GM23248 (cell line): ENCODE data around the gene SMG5.

Experiments used
- EZH2 ChIP-seq: fragments of 200-600 bp; sonication (generic); IDR thresholded peaks from 2 replicates; pipeline ENCODE4 v1.6.1; 2018; ENCODE audit warnings: antibody characterized with exemption, mild to moderate bottlenecking; ENCODE audit not compliant: insufficient read depth, poor library complexity, severe bottlenecking
- EZH2phosphoT487 ChIP-seq: fragments of 200-600 bp; sonication (generic); IDR thresholded peaks from 2 replicates; pipeline ENCODE4 v1.6.1; 2018; ENCODE audit warnings: antibody characterized with exemption, moderate library complexity, mild to moderate bottlenecking, low read depth; ENCODE audit not compliant: insufficient read depth

DNA sequence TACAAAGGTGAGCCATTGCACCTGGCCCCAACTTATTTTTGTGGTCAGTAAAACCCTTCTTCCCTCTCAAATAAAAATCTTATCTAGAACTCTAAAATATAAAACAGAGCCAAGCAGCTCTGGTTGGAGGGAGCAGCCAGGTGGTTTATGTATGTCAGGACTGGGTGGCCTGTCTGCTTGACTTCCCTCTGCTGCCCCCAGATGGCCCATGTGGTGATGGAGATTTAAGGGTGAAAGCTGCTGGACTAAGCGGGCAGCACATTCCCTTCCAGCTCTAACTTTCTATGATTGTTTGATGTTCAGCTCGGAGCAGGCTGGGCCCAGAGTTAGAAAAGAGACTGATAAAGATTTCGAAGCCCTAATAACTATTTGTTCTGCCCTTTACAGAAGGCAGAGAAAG is 22.8 kb downstream of the SMG5 start:
- TF ChIP-seq EZH2phosphoT487 (no peak), EZH2 (no peak)
